Effector memory CD4-positive, alpha-beta T cell (primary cell): ENCODE data around the gene ELF1.
"Not testable (repeated sequence)": the region's sequence is repeated elsewhere in the genome, so short reads cannot be mapped to it uniquely, and the experiment has no call there.

Experiments used
- DNase-seq, 3 donors: peaks; one replicate each; pipeline ENCODE4 v3.0.0-alpha.2; 2020
- H3K27ac ChIP-seq: 2 replicates; pipeline ENCODE4 v1.7.0; 2013; ENCODE audit warnings: mild to moderate bottlenecking, low read length, moderate library complexity; ENCODE audit not compliant: insufficient read depth, poor library complexity, severe bottlenecking
- H3K27me3 ChIP-seq: replicated peaks from 2 replicates; pipeline ENCODE4 v1.7.0; 2013; ENCODE audit warnings: mild to moderate bottlenecking, low read length; ENCODE audit not compliant: insufficient read depth, control insufficient read depth, poor library complexity, severe bottlenecking
- H3K36me3 ChIP-seq: 2 replicates; pipeline ENCODE4 v1.7.0; 2013; ENCODE audit warnings: mild to moderate bottlenecking, low read length, moderate library complexity; ENCODE audit not compliant: control insufficient read depth, insufficient read depth
- H3K4me1 ChIP-seq: 2 replicates; pipeline ENCODE4 v1.7.0; 2013; ENCODE audit warnings: low read length, mild to moderate bottlenecking; ENCODE audit not compliant: control insufficient read depth, insufficient read depth, poor library complexity, severe bottlenecking
- H3K4me3 ChIP-seq: 2 replicates; pipeline ENCODE4 v1.7.0; 2013; ENCODE audit warnings: low read length, low read depth, mild to moderate bottlenecking; ENCODE audit not compliant: insufficient read depth, poor library complexity, severe bottlenecking
- H3K9me3 ChIP-seq: 2 replicates; pipeline ENCODE4 v1.7.0; 2013; ENCODE audit warnings: mild to moderate bottlenecking, low read length, moderate library complexity; ENCODE audit not compliant: control insufficient read depth

The ELF1 gene

GRCh38 chr13:40984668-40985366, 34.3 kb downstream of the ELF1 start:
- Histone ChIP-seq H3K4me3 (peak overlapping the region; percentile 66), H3K9me3 (no peaks in the 10 kb centered on the region), H3K27me3 (no peaks in the 10 kb centered on the region), H3K4me1 (peaks cover 23% of the 10 kb centered on the region), H3K27ac (peak overlapping the region; percentile 87), H3K36me3 (no peaks in the 10 kb centered on the region)
- DNase-seq, result no peak

- H3K4me1 ChIP-seq, result peaks cover 23% of the 10 kb centered on the region
- H3K4me3 ChIP-seq, result peak overlapping the region; percentile 66
- H3K36me3 ChIP-seq, result no peaks in the 10 kb centered on the region
- peak in 1 of 3 donors; percentile 12 for DNase-seq
- H3K27ac ChIP-seq, result peak overlapping the region; percentile 87
- no peaks in the 10 kb centered on the region for H3K9me3 ChIP-seq
- no peaks in the 10 kb centered on the region for H3K27me3 ChIP-seq
Observed at GRCh38 chr13:40983725-40984667, 35.1 kb downstream of the ELF1 start.

- DNase-seq, result no peak
- Histone ChIP-seq H3K4me1 (peaks cover 23% of the 10 kb centered on the region), H3K27ac (peak overlapping the region; percentile 87), H3K4me3 (peak overlapping the region; percentile 66), H3K27me3 (no peaks in the 10 kb centered on the region), H3K36me3 (no peaks in the 10 kb centered on the region), H3K9me3 (no peaks in the 10 kb centered on the region)
Observed at GRCh38 chr13:40983259-40983658, 35.9 kb downstream of the ELF1 start.

- H3K4me1 ChIP-seq, result peaks cover 20% of the 10 kb centered on the region
- no peaks in the 10 kb centered on the region for H3K9me3 ChIP-seq
- peak overlapping the region; percentile 87 for H3K27ac ChIP-seq
- H3K27me3 ChIP-seq, result no peaks in the 10 kb centered on the region
- no peaks in the 10 kb centered on the region for H3K36me3 ChIP-seq
- peak; percentile 23 to 58 (median 26) for DNase-seq
- H3K4me3 ChIP-seq, result peak overlapping the region; percentile 66
Observed at GRCh38 chr13:40982772-40983171, 36.3 kb downstream of the ELF1 start.

- H3K4me3 ChIP-seq, result peak overlapping the region; percentile 66
- H3K9me3 ChIP-seq, result no peaks in the 10 kb centered on the region
- H3K4me1 ChIP-seq, result peaks cover 23% of the 10 kb centered on the region
- H3K36me3 ChIP-seq, result no peaks in the 10 kb centered on the region
- no peak for DNase-seq
- H3K27me3 ChIP-seq, result no peaks in the 10 kb centered on the region
- peak overlapping the region; percentile 87 for H3K27ac ChIP-seq
Observed at GRCh38 chr13:40981949-40982348, 37.2 kb downstream of the ELF1 start.

GRCh38 chr13:40981361-40981760, 37.8 kb downstream of the ELF1 start:
- H3K36me3 ChIP-seq, result no peaks in the 10 kb centered on the region
- peaks cover 25% of the 10 kb centered on the region for H3K4me1 ChIP-seq
- no peak for DNase-seq
- H3K4me3 ChIP-seq, result peak overlapping the region; percentile 66
- H3K9me3 ChIP-seq, result no peaks in the 10 kb centered on the region
- no peaks in the 10 kb centered on the region for H3K27me3 ChIP-seq
- H3K27ac ChIP-seq, result peak overlapping the region; percentile 87

- peaks cover 24% of the 10 kb centered on the region for H3K4me1 ChIP-seq
- H3K36me3 ChIP-seq, result no peaks in the 10 kb centered on the region
- no peaks in the 10 kb centered on the region for H3K9me3 ChIP-seq
- DNase-seq, result no peak
- H3K27ac ChIP-seq, result peak overlapping the region; percentile 87
- no peaks in the 10 kb centered on the region for H3K27me3 ChIP-seq
- H3K4me3 ChIP-seq, result peak overlapping the region; percentile 66
Observed at GRCh38 chr13:40980461-40980860, 38.7 kb downstream of the ELF1 start.

- no peaks in the 10 kb centered on the region for H3K36me3 ChIP-seq
- no peaks in the 10 kb centered on the region for H3K27me3 ChIP-seq
- peak overlapping the region; percentile 66 for H3K4me3 ChIP-seq
Observed at GRCh38 chr13:40979232-40979631, 39.9 kb downstream of the ELF1 start.

GRCh38 chr13:40978109-40978508, 41.0 kb downstream of the ELF1 start:
- peaks cover 31% of the 10 kb centered on the region for H3K4me1 ChIP-seq
- not testable (repeated sequence) for H3K36me3 ChIP-seq, H3K27me3 ChIP-seq, H3K9me3 ChIP-seq
- peak overlapping the region; percentile 87 for H3K27ac ChIP-seq
- H3K4me3 ChIP-seq, result peak overlapping the region; percentile 5
- peak in 1 of 3 donors; percentile 10 for DNase-seq

More at GRCh38 chr13:40979232-40979631, 39.9 kb downstream of the ELF1 start:
- H3K27ac ChIP-seq, result peak overlapping the region; percentile 87
- H3K9me3 ChIP-seq, result no peaks in the 10 kb centered on the region
- H3K4me1 ChIP-seq, result peaks cover 31% of the 10 kb centered on the region
- no peak for DNase-seq

GRCh38 chr13:40975441-40975840, 43.7 kb downstream of the ELF1 start:
- no peak overlapping the region for H3K4me3 ChIP-seq
- H3K27me3 ChIP-seq, result no peaks in the 10 kb centered on the region
- no peak for DNase-seq
- no peaks in the 10 kb centered on the region for H3K9me3 ChIP-seq
- peaks cover 36% of the 10 kb centered on the region for H3K4me1 ChIP-seq
- no peak overlapping the region for H3K27ac ChIP-seq
- H3K36me3 ChIP-seq, result no peaks in the 10 kb centered on the region
